HEK293 (cell line): ENCODE measurements around the gene APOB.

ENCODE experiments used
- CTCF ChIA-PET: fragments of 350-600 bp; formaldehyde crosslinking; extraction: SDS; loops from one replicate; lab custom pipeline; 2021; ENCODE audit warnings: antibody characterized with exemption; lab: Yijun Ruan, JAX
- POLR2A ChIA-PET: fragments of 300-600 bp; formaldehyde crosslinking; extraction: SDS; loops from one replicate; lab custom pipeline; 2020; ENCODE audit warnings: antibody characterized with exemption, inconsistent platforms; lab: Yijun Ruan, JAX
- H3K27ac ChIP-seq: fragments of 200-500 bp; sonication (Bioruptor generic); 2 replicates; pipeline ENCODE4 v1.5.1; 2014; ENCODE audit warnings: low read depth, low read length, control low read depth, inconsistent platforms; ENCODE audit errors: extremely low read depth
- H3K36me3 ChIP-seq, 2 experiments: fragments of 200-500 bp in 1 of 2; sonication (Bioruptor generic) in 1 of 2; 1 replicate in 1 of 2; 2 replicates in 1 of 2; pipeline ENCODE4 v1.5.1; 2014 to 2017; ENCODE audit warnings: inconsistent platforms in 2 of 2, low read length in 2 of 2; ENCODE audit not compliant: control insufficient read depth in 2 of 2, insufficient read depth in 1 of 2
- H3K4me1 ChIP-seq: fragments of 200-500 bp; sonication (Bioruptor generic); 2 replicates; pipeline ENCODE4 v1.5.1; 2014; ENCODE audit warnings: mild to moderate bottlenecking, low read length, inconsistent platforms; ENCODE audit not compliant: control insufficient read depth, insufficient read depth
- H3K4me3 ChIP-seq: 2 replicates; pipeline ENCODE4 v1.5.1; 2011; ENCODE audit warnings: low read depth, mild to moderate bottlenecking, control low read depth, low read length, moderate library complexity
- H3K9me3 ChIP-seq: fragments of 200-500 bp; sonication (Bioruptor generic); 2 replicates; pipeline ENCODE4 v1.5.1; 2014; ENCODE audit warnings: low read depth, low read length, inconsistent platforms; ENCODE audit not compliant: control insufficient read depth, insufficient read depth
- GLIS1 ChIP-seq: fragments of 450-650 bp; formaldehyde crosslinking; IDR thresholded peaks from 2 replicates; pipeline ENCODE4 v1.5.1; 2016; ENCODE audit warnings: missing biosample characterization, missing genetic modification characterization
- HOXC10 ChIP-seq: sonication (generic); formaldehyde crosslinking; IDR thresholded peaks from 2 replicates; pipeline ENCODE4 v1.8.1; 2023; ENCODE audit warnings: mild to moderate bottlenecking, missing genetic modification reagents
- KLF10 ChIP-seq: fragments of 450-650 bp; IDR thresholded peaks from 2 replicates; pipeline ENCODE4 v1.5.1; 2018; ENCODE audit warnings: missing biosample characterization, mild to moderate bottlenecking, missing genetic modification characterization
- OSR2 ChIP-seq: fragments of 450-650 bp; formaldehyde crosslinking; IDR thresholded peaks from 2 replicates; pipeline ENCODE4 v1.5.1; 2016; ENCODE audit warnings: missing biosample characterization, missing genetic modification characterization
- ZBTB8A ChIP-seq: fragments of 450-650 bp; formaldehyde crosslinking; IDR thresholded peaks from 2 replicates; pipeline ENCODE4 v1.5.1; 2016; ENCODE audit warnings: missing biosample characterization, missing genetic modification characterization
- ZFP3 ChIP-seq: fragments of 450-650 bp; formaldehyde crosslinking; IDR thresholded peaks from 2 replicates; pipeline ENCODE4 v1.5.1; 2016; ENCODE audit warnings: low read depth, missing biosample characterization, missing genetic modification characterization
- ZFP37 ChIP-seq: fragments of 450-650 bp; formaldehyde crosslinking; IDR thresholded peaks from 2 replicates; pipeline ENCODE4 v1.5.1; 2016; ENCODE audit warnings: missing biosample characterization, missing genetic modification characterization
- ZNF146 ChIP-seq: fragments of 450-650 bp; formaldehyde crosslinking; IDR thresholded peaks from 2 replicates; pipeline ENCODE4 v1.5.1; 2016; ENCODE audit warnings: missing biosample characterization, missing genetic modification characterization
- ZNF391 ChIP-seq: fragments of 450-650 bp; formaldehyde crosslinking; IDR thresholded peaks from 2 replicates; pipeline ENCODE4 v1.5.1; 2016; ENCODE audit warnings: low read depth, missing biosample characterization, missing genetic modification characterization, borderline replicate concordance
- ZNF394 ChIP-seq: fragments of 450-650 bp; formaldehyde crosslinking; IDR thresholded peaks from 2 replicates; pipeline ENCODE4 v1.5.1; 2016; ENCODE audit warnings: missing biosample characterization, missing genetic modification characterization, mild to moderate bottlenecking, moderate library complexity, borderline replicate concordance
- ZNF514 ChIP-seq: fragments of 450-650 bp; formaldehyde crosslinking; IDR thresholded peaks from 2 replicates; pipeline ENCODE4 v1.5.1; 2016; ENCODE audit warnings: missing biosample characterization, missing genetic modification characterization
- ZNF529 ChIP-seq: fragments of 450-650 bp; formaldehyde crosslinking; IDR thresholded peaks from 2 replicates; pipeline ENCODE4 v1.5.1; 2017; ENCODE audit warnings: missing genetic modification characterization, missing biosample characterization; ENCODE audit not compliant: insufficient replicate concordance
- ZNF585B ChIP-seq: fragments of 450-650 bp; formaldehyde crosslinking; IDR thresholded peaks from 2 replicates; pipeline ENCODE4 v1.5.1; 2016; ENCODE audit warnings: missing biosample characterization, missing genetic modification characterization
- ZNF629 ChIP-seq: fragments of 450-650 bp; formaldehyde crosslinking; IDR thresholded peaks from 2 replicates; pipeline ENCODE4 v1.5.1; 2017; ENCODE audit warnings: missing biosample characterization, missing genetic modification characterization
- ZNF660 ChIP-seq: fragments of 450-650 bp; IDR thresholded peaks from 2 replicates; pipeline ENCODE4 v1.5.1; 2018; ENCODE audit warnings: missing biosample characterization, mild to moderate bottlenecking, missing genetic modification characterization
- ZNF747 ChIP-seq: fragments of 450-650 bp; formaldehyde crosslinking; IDR thresholded peaks from 2 replicates; pipeline ENCODE4 v1.5.1; 2016; ENCODE audit warnings: missing biosample characterization, missing genetic modification characterization
- ZNF830 ChIP-seq: fragments of 450-650 bp; IDR thresholded peaks from 2 replicates; pipeline ENCODE4 v1.5.0; 2018; ENCODE audit warnings: missing biosample characterization, missing genetic modification characterization, low read depth, mild to moderate bottlenecking, moderate library complexity
- ZSCAN30 ChIP-seq: fragments of 450-650 bp; IDR thresholded peaks from 2 replicates; pipeline ENCODE4 v1.5.1; 2018; ENCODE audit warnings: missing biosample characterization, mild to moderate bottlenecking, missing genetic modification characterization, moderate library complexity
- TF ChIP-seq, protein P1 (sequence below): IDR thresholded peaks from 2 replicates; pipeline ENCODE4 v1.6.1; 2011; ENCODE audit warnings: mild to moderate bottlenecking, low read depth, low read length, borderline replicate concordance
- TF ChIP-seq, protein P2 (sequence below): fragments of 450-650 bp; formaldehyde crosslinking; IDR thresholded peaks from 2 replicates; pipeline ENCODE4 v1.5.1; 2016; ENCODE audit warnings: missing biosample characterization, missing genetic modification characterization
- TF ChIP-seq, protein P3 (sequence below): fragments of 450-650 bp; formaldehyde crosslinking; optimal IDR thresholded peaks from 2 replicates; pipeline ENCODE3; 2016; ENCODE audit warnings: missing biosample characterization, mild to moderate bottlenecking, missing genetic modification characterization

The APOB gene

DNA sequence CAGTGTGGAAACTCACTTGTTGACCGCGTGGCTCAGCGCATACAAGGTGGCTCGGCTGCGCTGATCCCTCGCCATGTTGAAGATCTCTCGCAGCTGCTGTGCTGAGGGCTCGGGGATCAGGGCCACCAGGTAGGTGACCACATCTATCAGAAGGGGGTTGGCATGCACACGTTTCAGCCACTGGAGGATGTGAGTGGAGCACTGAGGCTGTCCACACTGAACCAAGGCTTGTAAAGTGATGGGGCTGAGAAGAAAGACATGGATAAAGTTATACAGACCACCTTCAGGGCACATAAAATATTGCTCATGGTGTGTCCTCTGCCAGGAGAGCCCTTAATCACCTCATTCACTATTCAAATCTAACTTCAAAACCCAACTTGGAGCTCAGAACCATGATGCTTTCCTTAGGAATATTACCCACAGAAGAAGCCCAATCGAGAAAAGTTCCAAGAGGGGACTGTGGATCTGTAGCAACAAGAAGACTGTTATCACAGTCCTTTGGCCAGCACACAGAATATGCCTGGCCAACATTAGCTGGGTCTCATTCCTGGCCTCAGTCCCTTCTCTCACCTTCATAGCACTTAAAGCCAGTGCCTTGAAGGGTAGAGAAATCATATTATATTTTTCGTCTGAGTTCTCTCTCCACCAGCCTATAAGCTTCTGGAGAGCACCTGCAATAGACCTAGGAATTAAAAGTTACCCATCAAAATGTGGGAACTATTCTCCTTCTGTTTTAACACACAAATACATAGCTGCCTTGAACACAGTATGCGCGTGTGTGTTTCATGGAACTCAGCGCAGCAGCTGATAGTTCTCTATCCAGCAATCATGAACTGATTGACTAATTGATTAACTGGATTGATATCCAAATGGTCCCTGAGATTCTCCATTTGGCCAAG, 11.3 kb downstream of the APOB start:
- no peaks in the 10 kb centered on the region for H3K4me1 ChIP-seq
- no peak overlapping the region for H3K27ac ChIP-seq
- TF ChIP-seq ZNF747 (tag by site-specific recombination) (no peak), ZNF514 (no peak), ZSCAN30 (no peak), ZNF146 (tag by site-specific recombination) (no peak), ZNF394 (tag by site-specific recombination) (no peak), ZNF660 (tag by site-specific recombination) (no peak), ZNF830 (no peak), ZNF391 (tag by site-specific recombination) (no peak), ZFP37 (tag by site-specific recombination) (no peak), ZNF585B (tag by site-specific recombination) (no peak), OSR2 (tag by site-specific recombination) (no peak), KLF10 (tag by site-specific recombination) (no peak), ZBTB8A (tag by site-specific recombination) (no peak), ZFP3 (tag by site-specific recombination) (no peak), ZNF629 (tag by site-specific recombination) (no peak), HOXC10 (CRISPR knock-in tag) (no peak), ZNF529 (tag by site-specific recombination) (no peak)
- TF ChIP-seq, protein P1, sequence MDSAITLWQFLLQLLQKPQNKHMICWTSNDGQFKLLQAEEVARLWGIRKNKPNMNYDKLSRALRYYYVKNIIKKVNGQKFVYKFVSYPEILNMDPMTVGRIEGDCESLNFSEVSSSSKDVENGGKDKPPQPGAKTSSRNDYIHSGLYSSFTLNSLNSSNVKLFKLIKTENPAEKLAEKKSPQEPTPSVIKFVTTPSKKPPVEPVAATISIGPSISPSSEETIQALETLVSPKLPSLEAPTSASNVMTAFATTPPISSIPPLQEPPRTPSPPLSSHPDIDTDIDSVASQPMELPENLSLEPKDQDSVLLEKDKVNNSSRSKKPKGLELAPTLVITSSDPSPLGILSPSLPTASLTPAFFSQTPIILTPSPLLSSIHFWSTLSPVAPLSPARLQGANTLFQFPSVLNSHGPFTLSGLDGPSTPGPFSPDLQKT, result no peak
- TF ChIP-seq, protein P2, sequence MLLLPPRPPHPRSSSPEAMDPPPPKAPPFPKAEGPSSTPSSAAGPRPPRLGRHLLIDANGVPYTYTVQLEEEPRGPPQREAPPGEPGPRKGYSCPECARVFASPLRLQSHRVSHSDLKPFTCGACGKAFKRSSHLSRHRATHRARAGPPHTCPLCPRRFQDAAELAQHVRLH, result no peak
- TF ChIP-seq, protein P3, sequence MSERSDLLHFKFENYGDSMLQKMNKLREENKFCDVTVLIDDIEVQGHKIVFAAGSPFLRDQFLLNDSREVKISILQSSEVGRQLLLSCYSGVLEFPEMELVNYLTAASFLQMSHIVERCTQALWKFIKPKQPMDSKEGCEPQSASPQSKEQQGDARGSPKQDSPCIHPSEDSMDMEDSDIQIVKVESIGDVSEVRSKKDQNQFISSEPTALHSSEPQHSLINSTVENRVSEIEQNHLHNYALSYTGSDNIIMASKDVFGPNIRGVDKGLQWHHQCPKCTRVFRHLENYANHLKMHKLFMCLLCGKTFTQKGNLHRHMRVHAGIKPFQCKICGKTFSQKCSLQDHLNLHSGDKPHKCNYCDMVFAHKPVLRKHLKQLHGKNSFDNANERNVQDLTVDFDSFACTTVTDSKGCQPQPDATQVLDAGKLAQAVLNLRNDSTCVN, result no peak
- POLR2A ChIA-PET, result no interaction called here
- CTCF ChIA-PET, result interaction anchor here (0.6 to 1.6 kb wide), 5 partner anchors 10 to 371 kb away, joined by 3 to 9 read pairs (median 5); no protein-coding TSS in a partner anchor
- no peaks in the 10 kb centered on the region for H3K36me3 ChIP-seq
- H3K4me3 ChIP-seq, result no peak overlapping the region
- no peaks in the 10 kb centered on the region for H3K9me3 ChIP-seq

DNA sequence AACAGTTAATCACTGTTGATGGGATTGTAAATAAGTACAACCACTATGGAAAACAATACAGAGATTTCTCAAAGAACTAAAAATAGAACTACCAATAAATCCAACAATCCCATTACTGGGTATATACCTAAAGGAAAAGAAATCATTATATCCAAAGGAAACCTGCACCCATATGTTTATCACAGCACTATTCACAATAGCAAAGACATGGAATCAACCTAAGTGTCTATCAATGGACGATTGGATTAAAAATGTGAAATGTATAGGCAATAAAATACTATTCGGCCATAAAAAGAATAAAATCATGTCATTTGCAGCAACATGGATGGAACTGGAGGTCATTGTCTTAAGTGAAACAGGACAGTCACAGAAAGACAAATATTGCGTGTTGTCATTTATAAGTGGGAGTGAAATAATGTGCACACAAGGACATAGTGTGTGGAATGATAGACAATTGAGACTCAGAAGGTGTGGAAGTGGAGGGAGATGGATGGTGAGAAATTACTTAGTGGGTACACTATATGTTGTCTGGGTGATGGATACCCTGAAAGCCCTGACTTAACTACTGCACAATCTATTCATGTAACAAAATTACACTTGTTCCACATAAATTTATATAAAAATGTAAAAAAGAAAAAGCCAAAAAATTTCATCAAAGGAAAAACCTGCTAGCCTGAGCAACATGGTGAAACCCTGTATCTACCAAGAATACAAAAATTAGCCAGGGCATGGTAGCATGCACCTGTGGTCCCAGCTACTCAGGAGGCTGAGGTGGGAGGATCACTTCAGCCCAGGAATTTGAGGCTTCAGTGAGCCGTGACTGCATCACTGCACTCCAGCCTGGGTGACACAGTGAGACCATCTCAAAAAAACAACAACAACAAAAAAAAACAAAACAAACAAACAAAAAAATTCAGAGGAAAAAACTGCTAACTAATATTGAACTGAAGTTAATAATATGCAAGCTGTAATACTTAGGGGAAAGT, 12.6 kb downstream of the APOB start:
- POLR2A ChIA-PET, result no interaction called here
- no peaks in the 10 kb centered on the region for H3K9me3 ChIP-seq
- CTCF ChIA-PET, result interaction anchor here (0.6 kb wide), 1 partner anchor 86 kb away, joined by 3 read pairs; no protein-coding TSS in a partner anchor

More for the DNA sequence above, 12.6 kb downstream of the APOB start:
- Histone ChIP-seq H3K36me3 (no peaks in the 10 kb centered on the region), H3K27ac (no peak overlapping the region), H3K4me1 (no peaks in the 10 kb centered on the region), H3K4me3 (no peak overlapping the region)
- no peak for TF ChIP-seq GLIS1 (tag by site-specific recombination)
- TF ChIP-seq, all 188 proteins: peak for 0
